Smooth muscle cell of the brain vasculature (primary cell): ENCODE results near the gene FCN1.

Source experiments
- DNase-seq: peaks from one replicate; pipeline ENCODE4 v3.0.0-alpha.2; 2012; ENCODE audit warnings: low read depth, low spot score

FCN1 gene

DNA sequence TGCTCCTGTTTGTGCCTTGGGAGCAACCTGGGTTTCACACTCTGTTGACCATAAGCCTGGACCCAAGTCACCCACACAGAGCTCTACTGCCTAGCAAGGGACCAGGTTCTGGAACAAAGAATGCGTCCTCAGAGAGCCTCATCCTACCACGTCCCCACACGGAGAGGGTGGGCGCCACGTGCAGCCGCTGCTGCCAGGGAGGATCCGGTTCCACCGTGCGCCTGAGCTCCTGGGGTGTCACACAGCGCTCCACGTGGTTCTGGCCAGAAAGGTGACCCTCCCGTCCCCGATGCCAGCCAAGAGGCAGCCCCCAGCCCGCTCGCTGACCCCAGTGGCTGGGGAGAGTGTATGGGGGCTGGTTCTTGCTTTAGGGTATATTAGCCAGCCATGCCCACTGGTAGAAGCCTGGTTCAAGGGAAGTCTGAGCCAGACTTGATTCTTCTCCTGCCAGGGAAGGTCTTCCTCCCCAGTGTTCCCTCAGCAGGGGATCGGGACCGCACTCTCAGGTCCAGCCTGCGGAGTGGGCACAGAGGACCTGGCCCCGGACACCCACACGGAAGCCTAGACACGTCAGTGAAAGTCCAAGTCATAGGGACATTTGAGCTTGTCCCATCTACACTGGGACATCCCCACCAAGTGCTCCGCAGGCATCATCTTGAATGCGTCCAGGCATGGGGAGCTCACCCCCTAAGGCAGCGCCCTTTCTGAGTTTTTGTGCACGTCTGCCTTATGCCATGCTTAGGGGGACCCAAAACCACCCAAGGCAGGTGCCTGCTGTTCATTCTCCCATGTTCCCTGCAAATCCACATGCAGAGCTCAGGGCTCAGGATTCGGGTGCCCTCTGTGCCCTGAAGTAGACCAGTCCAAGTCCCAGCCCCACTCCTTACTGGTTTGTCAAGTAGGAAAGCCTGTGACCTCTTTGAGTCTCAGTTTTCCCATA lies 2.4 kb downstream of the FCN1 start:
- DNase-seq: no peak

DNA sequence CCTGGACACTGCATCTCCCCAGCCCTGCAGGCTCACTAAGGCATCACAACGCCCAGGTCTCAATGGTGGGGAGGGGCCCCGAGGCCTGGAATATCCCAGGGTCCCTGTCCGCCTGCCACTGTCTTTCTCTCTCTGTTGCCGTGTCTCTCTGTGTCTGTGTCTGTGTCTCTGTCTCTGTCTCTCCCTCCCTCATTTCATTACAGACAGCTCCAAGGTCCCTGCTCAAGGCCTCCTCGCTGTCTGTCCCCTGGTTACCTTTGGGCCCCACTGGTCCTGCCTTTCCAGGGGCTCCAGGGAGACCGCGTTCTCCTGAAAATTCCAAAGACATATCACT lies 3.2 kb downstream of the FCN1 start:
- no peak for DNase-seq

DNA sequence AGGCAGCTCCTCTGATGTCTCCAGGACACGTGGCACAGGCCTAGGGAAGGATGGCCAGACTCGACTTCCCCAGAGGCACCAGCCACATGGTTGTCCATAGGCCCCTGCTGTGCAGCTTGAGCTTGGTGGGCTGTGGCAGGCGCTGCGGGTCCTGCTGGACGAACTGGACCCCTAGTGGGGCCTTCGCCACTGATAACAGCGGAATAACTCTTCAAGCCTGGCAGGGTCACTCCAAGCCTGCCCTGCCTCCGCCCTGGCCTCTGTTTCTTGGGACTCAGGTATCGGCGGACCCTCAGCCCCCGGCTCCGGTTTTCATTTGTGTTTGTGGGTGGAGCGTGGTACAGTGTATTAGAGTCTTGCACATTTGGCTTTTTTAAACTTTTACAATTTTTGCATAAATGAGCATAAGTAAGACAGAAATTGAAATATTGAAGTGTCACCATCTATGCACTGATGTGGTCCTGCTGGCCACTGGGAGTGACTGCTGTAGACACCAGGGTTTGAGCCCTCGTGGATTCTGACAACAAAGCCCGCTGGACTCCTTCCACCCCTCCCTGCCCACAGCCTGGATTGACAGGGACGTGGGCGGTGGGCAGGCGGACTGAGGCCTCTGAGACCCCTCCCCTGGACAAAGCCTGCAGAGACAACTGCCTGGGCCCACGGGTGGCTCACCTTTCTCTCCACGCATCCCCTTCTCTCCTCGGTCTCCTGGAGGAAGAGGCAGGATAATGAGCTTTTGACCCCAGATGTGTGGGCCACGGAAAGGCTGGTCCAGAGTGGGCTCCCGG lies 3.8 kb downstream of the FCN1 start:
- DNase-seq: no peak

DNA sequence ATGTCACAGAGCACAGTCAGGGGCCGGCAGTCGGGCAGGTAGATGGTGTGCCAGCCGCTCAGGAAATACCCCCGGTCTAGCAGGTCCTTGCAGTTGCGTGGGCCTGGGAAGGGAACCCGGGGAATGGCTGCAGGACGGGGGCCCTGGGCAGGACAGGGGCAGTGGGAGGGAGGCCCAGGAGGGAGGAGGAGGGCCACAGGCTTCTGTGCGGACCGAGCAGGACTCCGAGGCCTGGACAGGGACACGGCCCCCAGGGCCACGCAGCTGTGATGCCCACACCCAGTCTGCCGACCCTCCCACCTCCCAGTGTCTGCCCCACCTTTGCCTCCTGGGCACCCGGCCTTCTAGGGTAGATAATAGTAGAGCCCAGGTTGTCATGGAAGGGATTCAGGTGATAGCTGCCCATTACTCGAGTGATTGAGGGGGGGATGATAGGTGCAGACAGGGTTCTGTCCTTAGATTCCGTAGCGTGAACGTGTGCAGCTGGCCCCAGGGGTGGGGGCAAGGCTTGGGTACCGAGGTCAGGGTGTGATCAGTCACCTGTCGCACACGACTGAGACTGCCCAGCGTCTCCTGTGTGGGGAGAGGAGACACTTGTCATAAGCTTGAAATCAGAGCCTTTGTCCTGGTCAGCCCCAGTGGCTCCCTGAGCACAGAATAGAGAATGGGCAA lies 4.5 kb downstream of the FCN1 start:
- no peak for DNase-seq

DNA sequence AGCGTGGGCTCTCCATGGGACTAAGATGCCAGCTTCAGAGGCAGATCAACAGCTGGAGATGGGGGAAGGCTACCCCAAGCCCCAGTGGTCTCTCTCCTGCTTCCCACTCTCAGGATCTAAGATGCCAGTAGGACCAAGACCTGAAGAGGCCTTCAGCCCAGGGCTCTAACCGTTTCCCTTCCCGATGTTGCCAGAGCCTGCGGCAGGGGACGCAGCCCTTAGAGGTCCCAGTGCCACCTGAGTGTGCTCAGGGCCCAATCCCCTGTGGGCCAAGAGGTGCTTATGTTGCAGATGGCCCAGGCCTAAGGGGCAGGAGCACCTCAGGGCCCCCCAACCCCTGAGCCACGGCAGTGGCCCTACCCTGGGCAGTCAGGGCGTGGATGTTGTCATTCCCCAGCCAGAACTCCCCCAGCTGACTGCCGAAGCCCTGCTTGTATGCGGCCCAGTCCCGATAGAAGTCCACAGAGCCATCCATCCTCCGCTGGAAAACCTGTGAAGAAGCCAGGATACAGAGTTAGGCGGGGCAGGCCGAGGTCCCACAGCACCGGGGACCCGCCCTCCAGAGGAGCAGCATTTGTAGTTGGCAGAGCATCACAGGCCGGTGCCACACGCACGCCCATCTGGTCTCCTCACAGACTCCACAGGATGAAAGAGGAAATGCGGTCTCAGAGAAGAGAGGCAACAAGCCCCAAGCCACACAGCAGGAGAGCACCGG lies 5.4 kb downstream of the FCN1 start:
- DNase-seq: no peak

DNA sequence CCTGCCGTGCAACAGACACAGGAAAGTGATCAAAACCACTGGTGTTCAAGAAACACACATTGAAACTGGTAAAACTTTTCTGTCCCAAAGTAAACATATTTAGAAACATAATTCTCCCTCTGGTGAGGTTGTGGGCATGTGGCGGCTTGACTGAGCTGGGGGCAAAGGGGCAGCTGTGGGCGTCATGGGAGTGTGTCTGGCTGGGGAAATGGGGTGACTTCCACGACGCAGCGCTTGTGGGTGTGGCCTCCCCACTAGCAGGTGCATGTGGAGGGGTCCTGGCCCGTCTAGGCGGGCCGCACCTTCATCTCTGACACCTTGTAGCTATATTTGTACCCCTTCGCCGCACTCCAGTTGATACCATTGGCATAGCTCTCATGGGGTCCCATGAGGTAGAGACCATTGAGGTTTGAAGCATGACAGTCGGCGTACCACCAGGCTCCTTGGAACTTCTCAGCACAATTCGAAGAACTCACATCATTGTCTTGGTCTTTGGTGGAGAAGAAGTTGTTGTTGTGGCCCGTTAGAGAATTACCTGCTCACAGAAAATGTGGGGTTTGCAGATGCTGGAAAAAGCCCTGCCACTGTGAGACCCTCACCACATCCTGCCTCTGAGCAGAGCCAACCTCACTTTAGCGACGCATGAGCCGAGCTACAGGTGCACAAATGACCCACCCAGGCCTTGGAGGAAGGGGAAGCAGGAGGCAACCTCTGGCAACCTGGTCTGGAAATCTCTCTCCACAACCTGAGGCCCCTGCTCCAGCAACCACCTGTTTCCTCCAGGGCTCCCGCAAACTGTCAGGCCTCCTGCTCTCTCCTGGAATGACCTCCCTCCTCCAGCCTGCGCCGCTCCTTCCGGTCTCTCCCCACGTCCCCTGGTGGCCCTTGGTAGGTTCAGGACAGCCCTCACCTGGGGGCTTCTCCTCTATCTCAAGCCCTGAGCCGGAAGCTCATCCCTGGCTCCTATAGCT lies 7.9 kb downstream of the FCN1 start:
- no peak for DNase-seq

DNA sequence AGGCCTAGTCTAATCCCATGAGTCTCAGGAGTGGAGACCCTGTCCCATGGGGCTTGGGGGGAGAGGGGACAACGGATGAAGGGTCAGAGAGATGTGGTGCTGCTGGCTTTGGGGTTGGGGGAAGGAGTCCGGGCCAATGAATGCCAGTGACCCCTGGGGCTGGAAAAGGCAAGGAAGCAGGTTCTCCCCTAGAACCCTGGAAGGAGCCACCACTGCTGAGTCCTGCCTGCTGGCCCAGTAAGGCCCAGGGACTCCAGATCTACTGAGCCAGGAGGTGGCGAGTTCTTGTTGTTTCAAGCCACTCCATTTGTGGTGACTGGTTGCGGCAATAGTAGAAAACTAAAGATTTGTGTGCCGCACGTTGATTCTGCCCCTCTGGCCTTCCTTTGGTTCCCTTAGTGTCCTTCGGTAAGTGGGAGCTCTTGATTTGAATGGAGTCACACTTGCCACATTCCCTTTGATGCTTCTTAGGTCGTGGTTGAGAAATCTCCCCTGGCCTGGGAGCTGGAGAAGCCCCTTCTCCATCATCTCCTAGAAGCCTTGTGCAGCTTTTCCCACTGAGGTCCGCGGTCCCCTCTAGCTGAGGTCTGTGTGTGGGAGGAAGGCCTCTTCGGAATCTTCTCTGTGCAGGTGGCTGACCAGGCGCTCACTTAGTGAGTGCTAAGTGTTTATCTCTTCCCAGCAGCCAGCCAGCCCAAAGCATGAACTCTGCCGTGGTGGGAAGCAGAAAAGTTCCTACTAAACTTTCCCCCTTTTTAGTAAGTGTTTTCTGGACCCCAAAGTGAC lies 9.0 kb downstream of the FCN1 start:
- no peak for DNase-seq

DNA sequence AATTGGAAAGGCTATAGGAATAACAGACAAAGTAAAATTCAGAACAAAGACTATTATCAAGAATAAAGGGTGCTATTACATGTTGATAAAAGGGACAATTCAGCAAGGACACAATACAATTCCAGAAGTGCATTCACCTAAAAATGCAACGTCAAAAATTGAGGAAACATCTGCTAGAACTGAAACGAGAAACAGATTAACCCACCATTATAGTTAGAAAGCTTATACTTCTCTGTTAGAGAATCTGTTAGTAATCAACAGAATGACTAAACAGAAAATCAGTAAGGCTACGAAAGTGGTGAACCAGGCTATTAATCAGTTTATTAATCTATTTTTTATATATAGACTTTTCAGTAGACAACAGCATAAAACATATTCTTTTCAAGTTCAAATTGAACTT lies 14.8 kb downstream of the FCN1 start:
- no peak for DNase-seq

DNA sequence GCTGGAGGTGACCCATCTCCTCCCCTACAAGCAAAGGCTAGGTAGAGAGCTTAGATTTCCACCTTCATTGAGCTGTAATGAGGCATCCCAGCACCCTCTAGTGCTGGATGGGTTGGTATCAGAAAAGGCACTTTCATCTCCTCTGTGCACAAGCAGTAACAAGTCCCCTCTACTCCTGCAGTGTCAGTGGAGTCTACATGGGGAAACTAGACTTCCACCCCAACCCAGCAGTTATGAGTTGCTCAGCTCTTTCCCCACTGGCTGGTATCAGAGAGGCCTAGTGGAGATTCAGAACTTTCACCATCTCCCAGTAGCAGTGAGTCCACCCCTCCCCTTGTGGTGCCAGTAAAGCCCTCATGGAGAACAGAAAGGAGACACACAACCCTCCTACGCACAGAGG lies 17.9 kb downstream of the FCN1 start:
- DNase-seq: no peak

DNA sequence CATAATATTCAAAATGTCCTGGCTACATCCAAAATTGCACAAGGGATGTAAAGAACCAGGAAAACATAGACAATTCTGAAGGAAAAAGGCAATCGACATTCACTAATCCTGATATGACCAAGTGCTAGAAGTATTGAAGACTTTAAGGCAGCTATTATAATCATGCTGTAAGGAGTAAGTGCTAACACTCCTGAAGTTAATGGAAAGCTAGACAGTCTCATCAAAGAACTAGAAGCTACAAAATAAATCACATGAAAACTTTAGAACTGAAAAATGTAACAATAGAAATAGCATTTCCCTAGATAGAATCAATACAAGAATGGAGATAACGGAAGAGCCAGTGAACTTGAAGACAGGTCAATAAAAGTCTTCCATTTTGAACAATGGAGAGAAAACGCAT lies 18.5 kb downstream of the FCN1 start:
- no peak for DNase-seq

DNA sequence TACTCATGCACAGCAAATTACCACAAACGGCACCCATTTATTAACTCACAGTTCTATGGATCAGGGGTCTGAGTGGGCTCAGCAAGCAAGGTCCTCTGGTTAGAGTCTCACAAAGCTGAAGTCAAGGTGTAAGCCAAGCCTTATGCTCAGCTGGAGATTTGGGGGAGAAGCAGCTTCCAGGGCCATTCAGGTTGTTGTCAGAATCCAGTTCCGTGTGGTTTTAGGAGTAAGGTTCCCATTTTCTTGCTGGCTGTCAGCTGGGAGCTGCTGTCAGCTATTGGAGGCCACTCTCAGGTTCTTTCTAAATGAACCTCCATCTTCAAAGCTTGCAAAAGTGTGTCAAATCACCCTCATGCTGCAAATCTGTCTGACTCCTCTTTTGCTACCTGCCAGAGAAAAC lies 19.4 kb downstream of the FCN1 start:
- DNase-seq: no peak

DNA sequence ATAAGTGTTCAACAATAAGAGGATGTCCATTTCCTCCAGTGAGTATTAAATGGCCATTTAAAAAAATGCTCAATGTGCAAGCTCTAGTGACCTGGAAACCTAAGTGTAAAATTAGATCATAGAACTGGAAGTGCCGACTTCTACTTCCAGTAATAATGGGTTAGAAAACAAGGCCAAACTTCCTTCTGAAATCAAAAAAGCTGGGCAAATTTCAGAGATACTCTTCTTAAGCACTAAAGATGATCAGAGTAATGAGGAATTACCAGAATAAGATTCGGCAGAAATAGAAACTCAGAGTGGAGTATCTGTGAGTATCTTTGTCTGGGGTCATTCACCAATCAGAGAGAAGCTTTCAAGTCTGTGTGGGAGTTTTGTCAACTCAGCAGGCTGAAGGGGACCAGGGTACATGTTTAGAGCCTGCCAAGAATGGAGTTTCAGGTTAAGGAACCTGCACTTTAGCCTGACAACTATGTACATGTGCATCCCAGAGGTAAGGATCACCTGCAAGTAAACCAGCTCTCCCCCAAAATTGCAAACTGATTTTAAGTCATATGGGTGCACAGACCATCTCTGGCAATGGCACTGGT lies 20.0 kb downstream of the FCN1 start:
- DNase-seq: no peak

DNA sequence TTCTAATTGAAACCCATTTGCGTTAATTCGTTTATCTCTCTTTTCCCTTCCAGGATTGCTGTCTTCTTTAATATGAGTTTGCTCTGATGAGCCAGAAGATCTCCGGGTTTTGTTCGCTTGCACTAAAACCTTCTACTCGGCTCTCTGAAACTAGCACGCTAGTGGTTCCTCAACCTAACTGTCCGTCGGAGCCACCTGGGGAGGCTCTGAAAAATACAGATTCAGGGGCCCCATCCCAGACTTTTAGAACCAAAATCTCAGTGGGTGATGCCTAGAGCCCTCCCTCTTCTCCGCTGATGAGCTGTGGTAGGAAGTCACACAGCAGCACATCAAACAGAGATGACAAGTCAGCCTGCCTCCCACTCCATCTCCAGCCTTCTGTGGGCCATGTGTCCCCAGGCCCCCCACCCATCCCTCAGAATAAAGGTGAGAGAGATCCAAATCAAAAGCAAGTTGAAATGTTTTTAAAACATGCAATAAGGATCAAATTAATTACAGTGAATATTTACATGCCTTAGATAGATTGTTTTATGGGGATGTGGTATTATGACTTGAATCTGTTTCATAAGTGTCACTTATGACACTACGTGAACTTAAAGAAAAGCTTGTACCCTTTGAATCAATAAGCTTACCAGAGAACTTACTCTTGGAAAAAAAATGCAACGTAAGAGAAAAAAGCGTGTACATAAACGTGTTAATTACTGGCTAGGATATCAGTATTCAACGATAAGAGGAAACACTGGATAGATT lies 20.7 kb downstream of the FCN1 start:
- DNase-seq: no peak

DNA sequence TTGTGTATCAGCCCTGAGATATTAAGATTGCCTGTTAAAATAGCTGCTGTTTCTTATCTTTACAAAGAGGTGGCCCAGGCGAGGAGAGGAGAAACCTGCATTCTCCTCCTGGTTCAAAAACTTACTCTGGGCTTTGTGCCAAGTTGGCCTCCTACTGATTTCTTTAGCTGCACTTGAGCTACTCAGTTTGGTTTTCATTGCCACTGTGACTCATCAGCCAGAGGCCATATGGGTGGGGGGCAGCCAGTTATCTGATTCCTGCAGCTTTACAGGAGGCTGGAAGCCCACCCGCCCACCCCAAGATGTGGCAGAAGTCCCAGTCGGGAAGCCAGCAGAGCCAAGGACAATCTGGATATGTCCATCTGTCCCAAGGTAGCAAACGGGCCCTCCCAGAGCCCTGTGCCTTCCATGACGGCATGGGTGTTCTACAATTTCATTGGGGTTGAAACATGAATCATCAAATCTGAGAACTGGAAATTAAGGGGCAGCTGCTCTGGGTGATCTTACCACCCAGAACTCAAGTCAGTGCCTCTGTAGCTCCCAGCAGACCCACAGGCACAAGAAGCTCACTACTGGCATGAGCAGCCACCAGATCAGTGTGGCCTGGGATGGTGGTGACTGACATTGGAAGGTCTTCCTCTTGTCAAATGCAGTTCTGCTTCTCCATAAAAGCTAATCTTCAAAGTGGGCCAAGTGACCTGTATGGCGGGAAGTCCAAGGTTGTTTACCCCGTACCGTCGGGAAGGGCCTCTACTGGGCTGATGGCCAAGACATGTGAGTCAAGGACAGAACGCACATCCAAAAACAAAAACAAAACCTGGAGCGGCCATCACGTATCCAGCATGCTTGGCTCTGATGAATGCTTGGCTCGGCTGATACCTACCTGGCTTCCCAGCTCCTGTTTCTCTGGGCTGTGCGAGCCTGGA lies 21.5 kb downstream of the FCN1 start:
- peak; percentile 83 for DNase-seq

DNA sequence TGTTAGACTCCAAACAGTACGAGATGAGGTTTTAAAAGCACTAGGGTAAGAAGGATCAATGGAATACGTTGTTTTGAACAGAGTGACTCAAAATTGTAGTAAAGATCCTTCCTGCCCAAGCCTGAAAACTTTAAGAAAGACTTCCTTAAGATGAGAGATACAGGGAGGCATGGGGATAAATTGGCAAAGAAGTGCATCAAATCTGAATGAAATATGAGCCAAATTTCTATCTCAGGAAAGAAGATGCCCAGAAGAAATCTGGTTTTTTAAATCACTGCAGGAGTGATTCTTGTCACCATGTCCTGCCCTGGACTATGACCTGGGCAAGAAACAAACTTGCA lies 22.2 kb downstream of the FCN1 start:
- no peak for DNase-seq

DNA sequence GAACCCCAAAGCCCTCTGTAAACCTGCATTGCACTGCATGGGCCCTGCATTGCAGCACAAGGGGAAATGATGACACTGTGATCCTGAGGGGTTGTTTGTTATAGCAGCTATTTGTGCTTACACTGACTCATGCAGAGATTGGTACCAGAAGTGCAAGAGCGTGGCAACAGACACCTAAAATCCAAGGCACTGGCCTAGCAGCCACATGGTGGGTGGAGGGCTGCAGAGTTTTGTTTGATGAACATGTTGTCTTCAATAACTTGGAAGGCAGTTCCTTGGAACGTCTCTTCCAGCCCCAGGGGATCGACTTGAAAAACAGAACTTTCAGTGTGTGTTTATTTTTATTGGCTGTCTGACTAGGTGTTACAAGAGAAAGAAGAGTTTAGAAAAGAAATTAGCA lies 22.6 kb downstream of the FCN1 start:
- DNase-seq: peak; percentile 86

DNA sequence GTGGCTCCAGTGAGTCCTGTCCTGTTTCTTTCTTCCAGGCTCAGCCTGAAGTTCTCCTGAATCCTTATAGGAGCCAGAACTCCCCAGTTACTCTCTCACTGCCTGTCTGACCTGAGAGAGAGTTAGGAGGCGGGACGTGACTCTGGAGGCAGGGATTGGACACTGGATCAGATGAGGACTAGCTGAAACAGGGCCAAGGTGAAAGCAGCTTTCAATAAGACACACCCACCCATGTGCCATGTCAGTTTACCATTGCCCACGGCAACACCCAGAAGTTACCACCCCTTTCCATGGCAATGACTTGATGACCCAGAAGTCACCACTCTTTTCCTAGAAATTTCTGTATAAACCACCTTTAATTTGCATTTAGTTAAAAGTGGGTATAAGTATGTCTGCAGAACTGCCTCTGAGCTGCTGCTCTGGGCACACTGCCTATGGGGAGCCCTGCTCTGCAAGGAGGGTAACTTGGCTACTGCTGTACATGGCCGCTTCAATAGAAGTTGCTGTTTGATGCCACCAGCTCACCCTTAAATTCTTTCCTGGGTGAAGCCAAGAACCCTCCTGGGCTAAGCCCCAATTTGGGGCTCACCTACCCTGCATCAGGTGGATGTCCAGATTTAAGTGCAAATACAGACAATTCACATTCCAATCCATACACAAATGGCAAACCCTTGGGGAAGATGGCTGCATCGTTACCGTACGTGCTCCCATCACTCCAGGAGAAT lies 23.4 kb downstream of the FCN1 start:
- no peak for DNase-seq
